IPS-20b (cell line): Measurements from ENCODE around the gene CD99.
"Not testable (repeated sequence)": the region's sequence is repeated elsewhere in the genome, so short reads cannot be mapped to it uniquely, and the experiment has no call there.

Experiments
- H3K27ac ChIP-seq: one replicate; pipeline ENCODE4 v1.5.1; 2013; ENCODE audit warnings: low read length
- H3K27me3 ChIP-seq: 2 replicates; pipeline ENCODE4 v1.6.1; 2013; ENCODE audit warnings: mild to moderate bottlenecking, low read length, inconsistent platforms; ENCODE audit not compliant: insufficient read depth
- H3K36me3 ChIP-seq: 2 replicates; pipeline ENCODE4 v1.6.1; 2013; ENCODE audit warnings: low read depth, mild to moderate bottlenecking, inconsistent platforms, low read length, moderate library complexity; ENCODE audit not compliant: insufficient read depth
- H3K4me1 ChIP-seq: 2 replicates; pipeline ENCODE4 v1.6.1; 2013; ENCODE audit warnings: mild to moderate bottlenecking, control low read depth, inconsistent platforms, low read length, moderate library complexity; ENCODE audit not compliant: insufficient read depth
- H3K4me3 ChIP-seq: 2 replicates; pipeline ENCODE4 v1.5.1; 2013; ENCODE audit warnings: mild to moderate bottlenecking, low read length, inconsistent platforms
- H3K9ac ChIP-seq: 2 replicates; pipeline ENCODE4 v1.6.1; 2013; ENCODE audit warnings: low read depth, mild to moderate bottlenecking, inconsistent platforms, low read length, moderate library complexity
- H3K9me3 ChIP-seq: 2 replicates; pipeline ENCODE4 v1.6.1; 2013; ENCODE audit warnings: mild to moderate bottlenecking, low read depth, low read length, inconsistent platforms; ENCODE audit not compliant: insufficient read depth

Gene CD99

GRCh38 chrX:2657532-2658113, 33.5 kb upstream of the CD99 start:
- H3K4me1 ChIP-seq = no peaks in the 10 kb centered on the region
- H3K9ac ChIP-seq = no peak overlapping the region
- 0 out of 2 replicates have a peak, but pooled peaks cover 3% of the 10 kb centered on the region for H3K36me3 ChIP-seq
- no peaks in the 10 kb centered on the region for H3K27me3 ChIP-seq
- no peaks in the 10 kb centered on the region for H3K9me3 ChIP-seq
- no peak overlapping the region for H3K27ac ChIP-seq
- H3K4me3 ChIP-seq = no peak overlapping the region

DNA sequence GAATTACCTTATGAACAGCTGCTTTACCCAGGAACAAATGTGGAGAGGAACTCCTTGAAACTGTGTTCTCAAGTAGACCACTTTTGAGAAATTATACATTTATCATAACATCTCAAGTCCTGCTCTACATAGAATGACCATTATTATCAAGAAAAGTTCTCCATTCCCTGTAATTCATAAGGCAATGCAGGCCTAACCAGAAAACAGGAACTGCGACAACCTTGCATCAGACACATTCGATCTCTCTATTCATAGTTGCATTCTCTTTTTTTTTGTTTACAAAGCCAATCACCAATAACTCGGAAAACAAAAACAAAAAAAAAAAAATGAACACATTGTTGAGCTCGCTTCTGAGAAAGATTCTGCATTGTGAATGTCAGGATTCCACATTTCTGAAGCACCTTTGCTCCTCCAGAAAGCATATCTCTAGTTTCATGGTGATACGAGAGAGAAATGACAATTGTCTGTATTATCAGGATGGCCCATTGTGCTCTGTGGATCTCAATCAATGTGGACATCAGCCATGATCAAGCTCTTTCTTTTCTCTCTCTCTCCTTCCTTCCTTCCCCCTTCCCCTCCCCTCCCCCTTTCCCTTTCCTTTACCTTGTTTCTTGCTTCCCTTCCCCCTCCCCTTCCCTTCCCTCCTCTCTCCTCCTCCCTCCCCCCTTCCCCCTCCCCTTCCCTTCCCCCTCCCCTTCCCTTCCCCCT, 32.4 kb upstream of the CD99 start:
- no peak overlapping the region for H3K9ac ChIP-seq
- no peaks in the 10 kb centered on the region for H3K9me3 ChIP-seq
- no peaks in the 10 kb centered on the region for H3K27me3 ChIP-seq
- H3K4me3 ChIP-seq = no peak overlapping the region
- no peak overlapping the region for H3K27ac ChIP-seq
- H3K4me1 ChIP-seq = no peaks in the 10 kb centered on the region
- 0 out of 2 replicates have a peak, but pooled peaks cover 3% of the 10 kb centered on the region for H3K36me3 ChIP-seq

- no peak overlapping the region for H3K9ac ChIP-seq
- no peak overlapping the region for H3K4me3 ChIP-seq
- no peaks in the 10 kb centered on the region for H3K4me1 ChIP-seq
- no peaks in the 10 kb centered on the region for H3K36me3 ChIP-seq
- no peaks in the 10 kb centered on the region for H3K27me3 ChIP-seq
- no peaks in the 10 kb centered on the region for H3K9me3 ChIP-seq
- H3K27ac ChIP-seq = no peak overlapping the region
Measured at GRCh38 chrX:2662586-2662985, 28.5 kb upstream of the CD99 start.

- no peak overlapping the region for H3K27ac ChIP-seq
- H3K4me3 ChIP-seq = no peak overlapping the region
- H3K36me3 ChIP-seq = no peaks in the 10 kb centered on the region
- H3K4me1 ChIP-seq = no peaks in the 10 kb centered on the region
- no peaks in the 10 kb centered on the region for H3K27me3 ChIP-seq
- H3K9me3 ChIP-seq = no peaks in the 10 kb centered on the region
- H3K9ac ChIP-seq = no peak overlapping the region
Measured at GRCh38 chrX:2664502-2664901, 26.6 kb upstream of the CD99 start.

DNA sequence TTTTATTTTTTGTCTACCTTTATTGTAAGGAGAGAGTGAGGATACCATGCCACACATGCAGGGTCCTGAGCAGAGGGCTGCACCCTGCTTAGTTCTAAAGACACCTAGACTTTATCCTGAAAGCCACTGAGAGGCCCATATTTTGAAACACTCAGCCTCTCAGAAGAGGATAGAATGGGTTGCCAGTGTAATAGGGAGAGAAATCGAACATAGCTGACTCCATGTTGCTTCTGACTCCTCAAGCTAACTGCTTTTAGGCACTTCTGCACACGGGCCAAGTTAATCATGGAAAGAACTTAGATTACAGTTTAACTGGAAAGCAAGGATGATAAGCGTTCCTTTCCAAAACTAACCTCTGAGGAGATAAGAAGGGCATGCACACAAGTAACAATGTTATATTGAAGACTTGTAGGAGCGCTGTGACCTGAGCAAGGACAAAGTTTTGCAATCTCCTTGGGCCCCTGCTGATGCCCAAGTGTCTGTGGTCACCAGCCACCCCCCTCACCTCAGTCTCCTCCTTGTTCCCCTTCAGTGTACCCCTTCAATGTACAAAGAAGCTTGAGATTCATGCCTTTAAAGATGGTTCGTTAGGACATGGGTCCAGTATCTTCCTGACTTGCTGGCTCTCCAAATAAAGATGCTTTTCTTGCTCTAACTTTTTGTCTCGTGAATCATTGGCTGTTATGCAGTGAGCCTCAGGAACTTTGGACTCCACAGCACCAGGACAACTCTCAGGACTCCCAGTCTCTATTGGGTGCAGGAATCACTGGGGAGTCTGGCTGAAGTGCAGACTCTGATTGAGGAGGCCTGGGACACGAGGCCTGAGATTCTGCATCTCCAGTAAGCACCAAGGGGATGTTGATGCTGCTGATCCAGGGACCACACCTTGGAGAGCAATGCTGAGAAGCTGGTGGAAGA, 25.4 kb upstream of the CD99 start:
- no peak overlapping the region for H3K9ac ChIP-seq
- H3K4me3 ChIP-seq = no peak overlapping the region
- H3K36me3 ChIP-seq = no peaks in the 10 kb centered on the region
- no peaks in the 10 kb centered on the region for H3K4me1 ChIP-seq
- H3K27ac ChIP-seq = no peak overlapping the region
- no peaks in the 10 kb centered on the region for H3K9me3 ChIP-seq
- H3K27me3 ChIP-seq = no peaks in the 10 kb centered on the region

DNA sequence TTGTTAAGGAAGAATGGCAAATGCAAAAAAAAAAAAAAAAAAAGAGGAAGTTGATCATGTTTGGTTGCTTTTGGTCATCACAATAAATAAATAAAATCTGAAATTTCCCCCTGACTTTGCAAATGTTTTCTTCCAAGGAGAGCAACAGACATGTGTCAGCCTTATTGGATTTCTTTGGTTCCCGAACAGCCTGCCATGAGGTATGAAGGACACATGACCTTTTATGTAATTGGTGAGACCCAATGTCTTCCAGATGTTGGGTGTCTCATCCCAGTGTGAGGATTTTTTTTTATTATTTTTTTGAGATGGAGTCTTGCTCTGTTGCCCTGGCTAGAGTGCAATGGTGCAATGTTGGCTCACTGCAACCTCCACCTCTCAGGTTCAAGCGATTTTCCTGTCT, 24.6 kb upstream of the CD99 start:
- Histone ChIP-seq H3K27ac (no peak overlapping the region), H3K27me3 (no peaks in the 10 kb centered on the region)

GRCh38 chrX:2670978-2671377, 20.1 kb upstream of the CD99 start:
- H3K4me3 ChIP-seq = no peak overlapping the region
- no peak overlapping the region for H3K27ac ChIP-seq

More for the DNA sequence above, 24.6 kb upstream of the CD99 start:
- H3K9me3 ChIP-seq = no peaks in the 10 kb centered on the region
- no peak overlapping the region for H3K9ac ChIP-seq
- no peaks in the 10 kb centered on the region for H3K36me3 ChIP-seq
- no peaks in the 10 kb centered on the region for H3K4me1 ChIP-seq
- H3K4me3 ChIP-seq = no peak overlapping the region

DNA sequence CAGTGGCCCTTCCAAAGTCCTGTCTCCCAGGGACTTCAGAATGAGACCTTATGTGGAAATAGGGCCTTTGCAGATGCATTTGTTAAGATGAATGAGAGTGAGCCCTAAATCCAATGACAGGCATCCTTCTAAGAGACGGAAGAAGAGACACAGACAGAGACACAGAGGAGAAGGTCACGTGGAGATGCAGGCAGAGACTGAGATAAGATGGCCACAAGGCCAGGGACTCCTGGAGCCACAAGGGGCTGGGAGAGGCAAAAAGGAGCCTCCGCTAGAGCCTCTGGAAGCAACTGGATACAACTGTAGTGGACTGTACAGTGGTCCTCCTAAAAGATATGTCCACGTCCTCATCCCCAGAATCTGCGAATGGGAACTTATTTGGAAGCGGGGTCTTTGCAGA, 19.0 kb upstream of the CD99 start:
- H3K4me3 ChIP-seq = no peak overlapping the region
- H3K4me1 ChIP-seq = no peaks in the 10 kb centered on the region
- H3K9me3 ChIP-seq = no peaks in the 10 kb centered on the region
- H3K27ac ChIP-seq = no peak overlapping the region
- no peaks in the 10 kb centered on the region for H3K27me3 ChIP-seq
- no peak overlapping the region for H3K9ac ChIP-seq
- H3K36me3 ChIP-seq = no peaks in the 10 kb centered on the region

More at GRCh38 chrX:2670978-2671377, 20.1 kb upstream of the CD99 start:
- Histone ChIP-seq H3K36me3 (no peaks in the 10 kb centered on the region), H3K4me1 (no peaks in the 10 kb centered on the region), H3K27me3 (no peaks in the 10 kb centered on the region), H3K9me3 (no peaks in the 10 kb centered on the region), H3K9ac (no peak overlapping the region)

- no peak overlapping the region for H3K9ac ChIP-seq
Measured at GRCh38 chrX:2673611-2674010, 17.5 kb upstream of the CD99 start.

GRCh38 chrX:2675657-2676200, 15.4 kb upstream of the CD99 start:
- not testable (repeated sequence) for H3K36me3 ChIP-seq, H3K9ac ChIP-seq, H3K27me3 ChIP-seq, H3K9me3 ChIP-seq, H3K27ac ChIP-seq, H3K4me1 ChIP-seq, H3K4me3 ChIP-seq

More at GRCh38 chrX:2673611-2674010, 17.5 kb upstream of the CD99 start:
- Histone ChIP-seq H3K4me3 (no peak overlapping the region), H3K9me3 (no peaks in the 10 kb centered on the region), H3K27me3 (no peaks in the 10 kb centered on the region), H3K36me3 (no peaks in the 10 kb centered on the region), H3K4me1 (no peaks in the 10 kb centered on the region), H3K27ac (no peak overlapping the region)

DNA sequence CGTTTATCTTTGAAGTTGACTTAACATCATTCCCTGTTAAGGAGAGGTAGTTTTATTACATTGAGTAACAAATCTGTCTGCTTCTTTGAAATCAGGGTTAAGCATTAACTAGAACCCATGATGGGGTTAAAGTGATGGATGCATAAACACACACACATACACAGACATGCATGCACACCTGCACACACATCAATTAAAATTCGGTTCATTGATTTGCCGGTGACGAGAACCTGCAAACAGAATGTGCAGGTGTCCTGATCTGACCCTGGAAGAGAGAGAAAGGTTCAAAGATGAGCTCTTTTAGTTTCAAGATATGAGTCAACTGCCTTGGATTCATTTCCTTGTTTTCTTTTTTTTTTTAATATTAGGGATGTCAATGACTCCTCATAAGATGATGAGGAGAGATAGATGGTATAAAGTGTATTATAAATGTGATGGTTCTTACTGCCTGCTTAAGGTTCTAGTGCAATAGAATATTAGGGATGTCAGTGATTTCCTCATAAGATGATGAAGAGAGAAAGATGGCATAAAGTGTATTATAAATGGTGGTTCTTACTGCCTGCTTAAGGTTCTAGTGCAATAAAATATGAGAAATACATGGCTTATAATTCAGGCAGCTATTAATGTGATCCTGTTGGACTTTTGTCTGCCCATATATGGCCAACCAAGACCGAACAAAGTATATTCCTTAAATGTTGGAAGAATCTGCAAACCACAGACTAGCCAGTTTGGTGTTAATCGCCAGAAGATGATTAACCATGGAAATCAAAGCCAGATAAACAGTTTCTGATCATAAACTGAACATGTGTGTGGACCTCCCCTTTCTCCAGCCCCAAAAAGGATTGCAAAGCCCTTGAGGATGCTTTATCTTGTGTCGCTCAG, 14.1 kb upstream of the CD99 start:
- Histone ChIP-seq H3K9ac (no peak overlapping the region), H3K4me3 (no peak overlapping the region), H3K27ac (no peak overlapping the region), H3K9me3 (no peaks in the 10 kb centered on the region), H3K4me1 (no peaks in the 10 kb centered on the region), H3K27me3 (no peaks in the 10 kb centered on the region), H3K36me3 (no peaks in the 10 kb centered on the region)
